Activated CD4-positive, alpha-beta T cell treated with anti-CD3 and anti-CD28 coated beads, Interleukin-2, Interleukin-6, amounts not matched to agents 100 ng/mL and 50 ng/mL, durations not matched to agents 16 hours and 8 hours (primary cell): Measurements from ENCODE around the gene SND1.
"Not testable (repeated sequence)": the region's sequence is repeated elsewhere in the genome, so short reads cannot be mapped to it uniquely, and the experiment has no call there.

Experiments
- DNase-seq: peaks from one replicate; pipeline ENCODE4 v3.0.0-alpha.2; 2020

SND1 gene

DNA sequence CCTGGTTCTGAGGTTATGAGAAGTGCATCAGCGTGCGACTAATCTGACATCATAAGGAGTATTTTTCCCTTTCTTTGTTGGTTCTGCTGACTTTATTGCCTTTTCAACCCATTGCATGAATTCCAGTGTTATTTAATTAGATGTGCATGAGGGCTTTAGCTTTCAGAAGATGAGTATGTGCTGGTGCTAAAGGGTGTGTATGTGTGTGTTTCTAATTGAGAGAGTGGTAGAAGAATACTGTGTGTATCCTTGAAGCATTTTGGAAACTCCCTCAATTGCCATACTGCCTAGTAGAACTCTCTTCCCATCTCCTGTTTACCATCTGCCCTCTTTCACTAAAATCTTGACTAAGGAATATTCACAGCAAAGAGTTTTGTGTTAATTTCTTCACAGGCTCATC, 158.1 kb downstream of the SND1 start:
- no peak for DNase-seq

GRCh38 chr7:127810696-127811660, 159.0 kb downstream of the SND1 start:
- no peak for DNase-seq

- no peak for DNase-seq
Observed at GRCh38 chr7:127812540-127812939, 160.5 kb downstream of the SND1 start.

DNA sequence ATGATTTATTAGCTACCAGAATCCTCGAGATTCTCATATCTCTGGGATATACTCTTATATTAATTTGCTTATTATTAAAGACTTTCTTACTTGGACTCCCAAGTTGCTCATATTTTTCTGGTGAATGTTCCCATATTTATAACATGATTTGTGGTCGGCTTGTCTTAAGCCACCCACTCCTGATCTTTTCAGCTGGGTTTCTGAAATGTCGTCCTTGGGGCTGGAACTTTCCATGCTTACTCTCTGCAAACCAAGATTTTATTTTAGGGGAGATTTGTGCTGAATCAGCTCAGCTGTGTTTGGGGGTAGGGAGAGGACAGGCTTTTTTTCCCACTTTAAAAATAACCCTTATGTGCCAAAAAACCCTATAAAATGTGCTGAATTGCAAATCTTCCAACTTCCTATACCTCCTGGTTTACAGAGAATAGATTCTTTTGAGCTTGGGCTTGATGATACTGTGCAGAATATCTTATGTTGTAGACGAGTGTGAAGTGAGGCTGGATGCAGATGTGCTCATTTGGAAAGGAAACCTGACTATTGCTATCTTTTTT, 162.1 kb downstream of the SND1 start:
- DNase-seq = no peak

DNA sequence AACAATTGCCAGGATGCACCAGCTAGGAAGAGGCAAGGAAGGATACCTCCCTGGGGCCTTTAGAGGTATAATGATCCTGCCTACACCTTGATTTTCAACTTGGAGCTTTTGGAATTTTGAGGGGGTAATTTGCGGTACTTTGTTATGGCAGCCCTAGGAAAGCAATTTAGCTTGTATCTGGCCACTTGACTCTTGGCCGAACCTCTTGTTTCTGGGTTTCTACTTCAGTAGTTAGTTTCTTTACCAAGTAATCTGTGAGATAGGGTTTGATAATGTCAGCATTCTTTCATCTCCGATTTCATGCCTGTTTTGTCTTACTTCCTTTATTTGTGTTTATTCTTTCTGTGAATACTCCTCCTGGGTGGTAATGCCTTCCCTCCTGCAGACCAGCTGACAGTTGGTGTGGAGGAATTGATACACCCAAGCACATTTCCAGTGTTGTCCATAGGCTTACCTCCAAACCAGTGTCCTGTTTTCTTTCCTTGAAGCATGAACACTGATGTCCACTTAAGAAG, 163.7 kb downstream of the SND1 start:
- no peak for DNase-seq

DNA sequence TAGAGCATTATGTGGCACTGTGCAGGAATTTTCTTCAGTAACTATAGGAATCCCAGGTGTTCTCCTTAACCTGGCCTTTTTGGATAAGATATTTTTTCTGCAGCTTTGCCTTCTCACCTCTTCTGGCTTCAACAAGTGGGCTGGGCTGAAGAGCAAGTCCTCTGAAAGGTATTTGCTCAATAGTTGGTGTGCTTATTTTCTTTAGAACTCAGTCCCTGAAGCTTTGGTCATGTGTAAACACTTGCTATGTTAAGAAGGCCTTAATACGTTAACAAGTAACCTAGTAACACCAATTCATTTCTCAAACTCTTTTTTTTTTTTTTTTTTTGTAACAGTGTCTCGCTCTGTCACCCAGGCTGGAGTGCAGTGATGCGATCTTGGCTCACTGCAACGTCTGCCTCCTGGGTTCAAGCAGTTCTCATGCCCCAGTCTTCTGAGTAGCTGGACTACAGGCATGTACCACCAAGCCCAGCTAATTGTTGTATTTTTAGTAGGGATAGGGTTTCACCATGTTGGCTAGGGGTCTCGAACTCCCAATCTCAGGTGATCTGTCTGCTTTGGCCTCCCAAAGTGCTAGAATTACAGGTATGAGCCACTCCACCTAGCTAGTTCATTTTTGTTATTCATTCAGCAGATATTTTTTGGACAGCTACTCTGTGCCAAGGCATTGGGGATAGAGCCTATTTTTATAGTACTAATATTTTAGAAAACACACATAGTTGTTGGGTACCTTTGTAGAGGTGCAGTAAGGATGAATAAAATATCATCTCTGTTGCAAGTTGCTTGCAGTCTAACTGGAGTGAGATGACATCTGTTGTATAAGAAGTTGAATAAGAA, 164.6 kb downstream of the SND1 start:
- no peak for DNase-seq

DNA sequence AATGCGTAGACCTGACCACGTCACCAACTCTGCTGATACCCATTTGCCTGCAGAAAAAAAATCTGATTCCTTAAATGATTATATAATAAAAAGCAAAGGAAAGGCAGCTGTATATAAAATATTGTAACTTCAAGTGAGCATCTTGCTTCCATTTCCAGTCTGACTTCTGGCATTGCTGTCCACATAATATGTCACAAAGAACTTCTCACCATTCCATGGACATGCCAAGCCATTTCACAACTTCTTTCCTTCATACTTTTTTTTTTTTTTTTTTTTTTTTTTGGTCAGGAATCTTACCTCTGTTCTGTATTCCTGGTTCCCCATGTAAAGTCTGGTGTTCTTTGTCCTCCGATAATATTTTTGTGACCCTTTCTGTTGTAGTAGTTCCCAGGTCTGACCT, 165.5 kb downstream of the SND1 start:
- no peak for DNase-seq

GRCh38 chr7:127818306-127818705, 166.3 kb downstream of the SND1 start:
- no peak for DNase-seq

- peak; percentile 27 for DNase-seq
Observed at GRCh38 chr7:127819975-127820731, 168.2 kb downstream of the SND1 start.

- no peak for DNase-seq
Observed at GRCh38 chr7:127820732-127821085, 168.7 kb downstream of the SND1 start.

DNA sequence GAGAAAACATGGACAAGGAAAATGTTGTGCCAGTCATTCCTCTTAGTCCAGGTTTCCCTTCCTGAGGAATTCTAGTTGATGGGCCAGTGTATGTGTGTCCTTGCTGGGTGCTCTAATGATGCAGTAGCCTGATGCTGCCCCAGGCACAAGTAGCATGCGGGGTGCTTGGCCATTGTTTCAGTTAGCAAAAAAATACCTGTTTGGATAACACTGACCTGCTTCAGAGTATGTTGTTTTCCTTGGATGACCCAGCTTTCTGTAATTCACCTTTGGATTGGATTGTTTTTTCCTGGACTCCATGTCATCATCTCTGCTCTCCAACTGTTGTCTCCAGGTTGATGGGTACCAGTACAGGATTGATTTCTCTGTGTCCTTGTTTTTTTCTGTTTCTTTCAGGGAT, 169.2 kb downstream of the SND1 start:
- DNase-seq = no peak

DNA sequence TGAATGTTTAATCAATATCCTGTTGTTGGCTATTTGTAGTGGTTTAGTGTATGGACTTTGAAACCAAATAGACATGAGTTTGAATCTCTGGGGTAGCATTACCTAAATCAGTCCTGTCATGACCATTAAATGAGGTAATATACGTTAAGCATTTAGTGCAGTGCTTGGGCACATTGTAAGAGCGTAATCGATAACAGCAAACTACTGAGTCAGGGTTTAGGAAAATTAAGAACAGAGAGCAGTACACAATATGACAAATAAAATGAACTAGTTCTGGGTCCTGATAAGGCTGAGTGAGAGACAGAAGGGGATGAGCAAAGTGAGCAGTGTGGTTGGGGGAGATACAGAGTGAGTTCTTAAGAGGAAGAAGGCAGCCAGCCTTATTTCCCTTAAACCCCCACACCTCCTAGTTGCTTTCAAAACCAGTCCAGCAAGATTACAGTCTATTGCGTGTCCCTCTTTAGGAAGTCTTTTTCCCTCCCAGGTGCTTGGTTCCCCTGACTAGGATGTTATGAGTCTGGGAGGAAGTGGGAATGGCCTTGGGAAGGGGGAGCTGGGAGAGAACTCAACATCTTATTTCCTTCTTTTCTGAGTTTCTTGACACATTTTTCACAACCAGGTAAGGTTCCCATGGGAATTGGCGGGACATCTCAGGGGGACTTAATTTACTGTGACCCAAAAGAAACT, 171.0 kb downstream of the SND1 start:
- no peak for DNase-seq

DNA sequence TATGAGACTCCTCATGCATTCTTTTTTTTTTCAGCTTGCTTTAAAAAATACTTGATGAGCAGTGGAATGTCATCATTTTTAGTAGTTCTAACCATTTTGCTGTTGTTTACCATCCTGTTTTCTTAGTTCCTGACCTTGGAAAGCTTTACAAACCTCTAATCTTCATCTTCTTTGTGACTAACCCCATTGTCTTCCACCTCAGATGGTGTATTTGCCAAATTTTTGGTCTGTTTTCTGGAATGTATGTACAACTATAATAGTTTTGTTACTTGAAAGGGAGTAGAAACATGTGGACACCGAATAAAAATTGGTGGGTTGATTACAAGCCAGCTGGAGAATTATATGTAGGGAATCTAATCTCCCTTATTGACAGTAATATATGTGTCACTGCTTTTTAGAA, 172.7 kb downstream of the SND1 start:
- no peak for DNase-seq

DNA sequence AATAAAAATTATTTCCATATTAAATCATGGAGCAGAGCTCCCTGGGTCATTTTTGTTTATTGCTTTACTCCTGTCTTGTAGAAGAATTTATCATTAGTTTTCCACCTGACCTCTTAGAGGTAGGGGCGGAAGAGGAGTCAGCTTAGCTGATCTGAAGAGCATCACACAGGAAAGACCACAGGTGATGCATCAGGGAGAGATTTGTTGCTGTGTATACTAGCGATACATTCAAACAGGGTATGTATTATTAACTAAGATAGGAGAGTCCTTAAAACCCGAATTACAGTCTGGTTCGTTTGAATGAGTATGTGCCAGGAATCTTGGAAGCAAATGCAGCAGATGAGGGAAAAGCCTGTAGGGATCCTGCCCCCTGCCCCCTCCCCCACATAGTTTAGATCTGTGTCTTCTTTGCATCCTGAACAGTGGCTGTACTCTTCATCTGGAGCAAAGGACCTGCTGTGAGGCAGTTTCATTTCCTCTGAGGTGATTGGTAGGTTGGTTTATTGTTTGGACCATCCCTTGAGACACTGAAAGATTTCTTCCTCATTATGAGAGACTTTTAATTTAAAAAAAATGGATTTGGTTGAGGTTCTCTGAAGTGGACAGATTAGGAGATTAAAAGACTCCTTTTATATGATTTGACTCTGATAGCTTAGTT, 177.0 kb downstream of the SND1 start:
- DNase-seq = no peak

- no peak for DNase-seq
Observed at GRCh38 chr7:127831318-127832219, 179.6 kb downstream of the SND1 start.

GRCh38 chr7:127832592-127832991, 180.6 kb downstream of the SND1 start:
- no peak for DNase-seq

DNA sequence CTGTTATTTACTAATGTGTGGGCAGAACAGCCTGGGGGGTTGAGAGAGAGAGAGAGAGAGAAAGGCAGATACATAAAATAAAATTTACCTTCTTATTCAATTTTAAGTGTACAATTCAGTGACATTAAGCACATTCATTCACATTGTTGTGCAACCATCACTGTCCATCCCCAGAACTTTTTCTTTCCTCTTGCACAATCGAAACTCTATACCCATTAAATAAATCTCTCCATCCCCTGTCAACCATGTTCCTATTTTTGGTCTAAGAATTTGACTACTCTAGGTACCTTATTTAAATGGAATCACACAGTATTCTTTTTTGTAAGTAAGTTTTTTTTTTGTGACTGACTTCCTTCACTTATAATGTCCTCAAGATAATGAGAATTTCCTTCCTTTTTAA, 181.6 kb downstream of the SND1 start:
- no peak for DNase-seq

GRCh38 chr7:127835679-127836078, 183.7 kb downstream of the SND1 start:
- no peak for DNase-seq

GRCh38 chr7:127837816-127838410, 185.9 kb downstream of the SND1 start:
- DNase-seq = not testable (repeated sequence)
